ENCODE results near the gene TFDP1.

GRCh38 chr13:113635048-113635420, 50.5 kb downstream of the TFDP1 start:
- TF ChIP-seq POLR2AphosphoS5 (IDR thresholded peaks at IDR 0.05) (no peak), CTCF (IDR thresholded peaks at IDR 0.05) (no peak), POLR2A (IDR thresholded peaks at IDR 0.05) (no peak)

Data from gastroesophageal sphincter (tissue), 3 donors.